ENCODE measurements around the gene IL17REL.
"Not testable (repeated sequence)": the region's sequence is repeated elsewhere in the genome, so short reads cannot be mapped to it uniquely, and the experiment has no call there.

IL17REL gene

DNA sequence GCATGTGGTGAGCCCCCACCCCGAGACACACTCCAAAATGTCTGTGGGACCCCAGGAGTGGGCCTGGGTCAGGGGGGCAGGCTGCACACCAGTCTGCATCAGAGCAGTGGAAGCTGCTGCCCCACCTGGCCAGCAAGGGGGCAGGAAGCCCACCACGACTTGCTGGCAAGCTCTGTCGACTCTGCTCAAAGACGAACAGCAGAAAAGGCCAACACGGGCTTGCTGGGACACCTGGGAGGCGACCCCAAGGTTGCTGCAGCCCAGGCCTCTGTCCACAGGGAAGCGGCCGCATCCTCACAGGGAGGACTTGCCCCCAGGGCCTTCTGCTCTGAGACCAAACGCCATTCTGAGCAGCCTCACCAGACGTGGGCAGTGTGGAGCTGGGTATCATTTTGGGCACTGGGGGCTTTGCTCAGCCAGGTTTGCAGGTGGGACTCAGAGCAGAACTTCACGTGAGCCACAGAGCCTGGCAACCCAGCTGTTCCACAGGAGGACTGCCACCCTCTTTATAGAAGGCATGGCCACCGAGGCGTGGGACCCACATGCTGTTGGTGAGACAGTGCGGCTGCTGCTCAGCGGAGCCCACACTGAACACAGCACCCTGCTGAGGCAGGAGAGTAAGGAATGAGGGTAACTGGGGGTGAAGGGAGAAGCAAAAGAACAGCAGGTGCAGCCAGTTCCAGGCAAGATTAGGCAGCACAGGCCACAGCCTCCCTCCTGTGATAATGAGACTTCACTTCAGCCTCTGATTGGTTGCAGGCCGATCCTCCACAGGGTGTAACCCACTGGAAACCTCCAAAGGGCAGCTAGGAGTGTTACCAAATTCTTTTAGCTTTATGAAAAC, 11.0 kb downstream of the IL17REL start:
- DNase-seq = no peak

DNA sequence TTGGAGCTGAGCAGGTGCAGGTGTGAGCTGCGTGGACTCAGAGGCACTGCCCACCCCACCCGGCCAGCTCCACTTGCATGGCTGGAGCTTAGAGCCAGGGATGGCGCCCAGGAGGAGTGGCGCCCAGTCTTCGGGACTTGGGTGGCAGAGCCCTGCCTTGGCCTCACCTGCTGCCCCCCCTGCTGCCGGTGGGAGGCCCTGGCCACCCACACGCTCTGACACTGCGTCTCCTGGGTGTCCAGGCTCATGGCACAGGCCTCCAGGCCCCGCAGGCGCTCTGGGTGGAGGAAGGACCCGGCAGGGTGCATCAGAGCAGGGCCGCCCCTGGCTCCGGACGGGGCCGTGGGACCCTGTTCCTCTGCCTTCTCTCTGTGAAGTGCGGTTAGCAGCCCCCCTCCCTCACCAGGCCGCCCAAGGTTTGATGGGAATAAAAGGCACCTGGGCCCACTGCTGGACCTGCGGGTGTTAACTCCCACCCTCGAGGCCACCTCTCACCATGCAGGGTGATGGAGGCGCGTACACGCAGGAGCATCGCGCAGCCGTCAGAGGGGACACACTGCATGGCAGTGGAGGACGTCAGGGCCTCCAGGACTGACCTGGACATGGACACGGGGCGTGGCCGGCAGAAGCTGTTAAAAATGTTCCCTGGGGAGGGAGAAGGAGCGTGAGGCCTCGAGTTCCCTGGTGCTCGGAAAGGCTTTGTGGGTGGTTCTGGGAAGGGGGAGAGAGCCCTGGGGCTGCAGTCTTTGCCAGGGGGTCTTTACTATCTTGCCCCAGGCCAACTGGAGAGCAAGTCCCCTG, 11.8 kb downstream of the IL17REL start:
- DNase-seq = no peak

GRCh38 chr22:49999946-50000586, 12.5 kb downstream of the IL17REL start:
- no peak for DNase-seq

DNA sequence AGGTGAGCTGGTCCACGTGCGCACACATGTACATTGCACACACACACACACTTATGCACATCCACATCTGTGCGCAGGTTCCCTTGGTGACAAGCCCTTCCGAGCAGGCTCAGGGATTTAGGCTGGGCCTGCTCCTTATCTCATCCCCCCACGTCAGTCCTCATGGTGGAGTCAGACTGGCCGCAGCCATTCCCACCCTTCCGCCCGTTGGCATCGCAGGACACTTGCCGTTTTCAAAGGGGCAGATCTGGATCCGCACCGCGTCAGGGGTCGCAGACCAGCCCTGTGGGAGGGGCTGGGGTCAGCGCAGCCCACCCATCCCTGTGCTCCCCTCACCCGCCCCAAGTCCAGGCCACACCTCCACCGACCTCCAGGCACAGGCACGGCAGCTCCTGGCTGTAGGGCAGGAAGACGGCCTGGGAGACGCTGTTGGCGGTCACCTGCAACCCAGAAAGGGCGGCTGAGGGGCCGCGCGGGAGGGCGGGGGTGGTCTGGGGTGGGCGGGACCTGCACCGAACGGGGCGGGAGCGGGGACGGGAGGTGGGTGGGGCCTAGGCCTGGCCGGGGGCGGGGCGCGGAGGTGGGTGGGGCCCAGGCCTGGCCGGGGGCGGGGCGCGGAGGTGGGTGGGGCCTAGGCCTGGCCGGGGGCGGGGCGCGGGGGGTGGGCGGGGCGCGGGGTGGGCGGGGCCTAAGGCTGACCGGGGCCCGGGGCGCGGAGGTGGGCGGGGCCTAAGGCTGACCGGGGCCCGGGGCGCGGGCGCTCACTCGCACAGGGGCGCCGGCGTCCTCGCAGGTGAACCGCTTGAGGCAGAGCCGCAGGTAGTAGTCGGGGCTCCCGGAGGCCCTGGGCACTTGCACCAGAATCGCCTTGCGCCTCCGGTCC, 13.3 kb downstream of the IL17REL start:
- no peak for DNase-seq

- no peak for DNase-seq
Observed at GRCh38 chr22:49998718-49999062, 13.9 kb downstream of the IL17REL start.

GRCh38 chr22:49997932-49998717, 14.4 kb downstream of the IL17REL start:
- no peak for DNase-seq

- DNase-seq = no peak
Observed at GRCh38 chr22:49997251-49997599, 15.3 kb downstream of the IL17REL start.

- no peak for DNase-seq
Observed at GRCh38 chr22:49996518-49997250, 15.9 kb downstream of the IL17REL start.

DNA sequence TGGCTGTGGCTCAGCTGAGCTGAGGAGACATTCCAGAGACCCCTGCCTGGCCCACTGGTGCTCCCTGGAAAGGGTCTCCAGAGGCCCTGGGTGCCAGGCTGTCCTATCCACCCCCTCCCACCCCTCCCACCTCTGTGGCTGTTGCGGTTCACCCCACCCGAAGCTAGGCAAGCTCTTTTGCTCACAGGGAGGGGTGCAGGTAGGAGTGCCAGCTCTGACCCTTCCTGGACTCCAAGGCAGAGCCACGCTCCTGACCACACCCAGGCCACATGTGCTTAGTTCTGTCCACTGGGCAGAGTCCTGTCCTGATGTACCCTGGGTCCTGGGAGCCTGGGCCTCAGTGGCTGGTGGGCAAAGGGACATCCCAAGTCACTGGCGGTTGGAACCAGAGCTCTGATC, 16.4 kb downstream of the IL17REL start:
- DNase-seq = no peak

DNA sequence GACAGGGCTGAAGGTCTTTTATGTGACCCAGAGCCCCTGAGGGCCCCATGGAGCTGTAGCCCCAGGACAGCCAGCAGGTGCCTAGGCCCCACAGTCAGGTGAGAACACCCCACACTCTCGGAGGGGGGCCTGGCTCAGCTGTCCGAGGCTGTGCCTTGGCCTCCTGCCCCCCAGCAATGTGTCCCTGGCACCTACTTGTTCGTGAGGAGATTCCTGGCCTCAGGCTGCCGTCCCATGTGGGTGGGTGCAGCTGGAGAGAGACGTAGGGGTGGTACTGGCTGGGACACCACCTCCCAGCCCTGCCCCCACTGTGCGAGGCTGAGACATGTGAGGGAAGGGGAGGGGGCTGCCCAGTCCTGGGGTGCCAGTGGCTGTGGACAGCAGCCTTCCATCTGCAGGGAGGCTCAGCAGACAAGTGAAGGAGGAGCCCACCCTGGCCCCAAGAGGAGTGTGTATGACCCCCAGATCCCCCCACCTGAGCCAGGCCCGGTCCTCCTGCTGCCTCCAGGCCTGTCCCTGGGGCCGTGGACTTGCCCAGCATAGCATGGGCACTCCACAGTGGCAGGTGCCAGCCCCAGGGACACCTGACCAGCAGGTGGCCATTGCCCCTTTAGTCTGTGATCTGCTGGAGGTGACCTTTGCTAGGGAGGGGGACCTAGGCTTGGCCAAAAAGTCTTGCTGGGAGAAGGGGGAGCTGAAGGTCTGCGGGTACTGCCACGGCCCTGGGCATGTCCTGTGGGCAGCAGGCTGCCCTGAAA, 17.0 kb downstream of the IL17REL start:
- no peak for DNase-seq

DNA sequence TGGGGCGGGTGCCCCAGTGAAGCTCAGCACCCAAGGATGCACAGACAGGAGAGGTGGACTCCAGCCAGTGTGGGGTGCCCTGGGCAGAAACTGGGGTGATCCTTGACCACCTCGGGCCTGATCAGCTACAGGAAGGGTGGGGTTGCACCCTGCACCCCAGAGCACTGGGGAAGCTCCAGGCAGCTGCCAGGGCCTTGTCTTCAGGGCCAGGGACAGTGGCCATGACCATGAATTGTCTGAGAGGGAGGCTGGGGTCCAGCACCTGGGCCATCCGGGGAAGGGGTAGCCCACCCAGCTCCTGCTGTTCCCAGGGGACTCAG, 17.6 kb downstream of the IL17REL start:
- no peak for DNase-seq

DNA sequence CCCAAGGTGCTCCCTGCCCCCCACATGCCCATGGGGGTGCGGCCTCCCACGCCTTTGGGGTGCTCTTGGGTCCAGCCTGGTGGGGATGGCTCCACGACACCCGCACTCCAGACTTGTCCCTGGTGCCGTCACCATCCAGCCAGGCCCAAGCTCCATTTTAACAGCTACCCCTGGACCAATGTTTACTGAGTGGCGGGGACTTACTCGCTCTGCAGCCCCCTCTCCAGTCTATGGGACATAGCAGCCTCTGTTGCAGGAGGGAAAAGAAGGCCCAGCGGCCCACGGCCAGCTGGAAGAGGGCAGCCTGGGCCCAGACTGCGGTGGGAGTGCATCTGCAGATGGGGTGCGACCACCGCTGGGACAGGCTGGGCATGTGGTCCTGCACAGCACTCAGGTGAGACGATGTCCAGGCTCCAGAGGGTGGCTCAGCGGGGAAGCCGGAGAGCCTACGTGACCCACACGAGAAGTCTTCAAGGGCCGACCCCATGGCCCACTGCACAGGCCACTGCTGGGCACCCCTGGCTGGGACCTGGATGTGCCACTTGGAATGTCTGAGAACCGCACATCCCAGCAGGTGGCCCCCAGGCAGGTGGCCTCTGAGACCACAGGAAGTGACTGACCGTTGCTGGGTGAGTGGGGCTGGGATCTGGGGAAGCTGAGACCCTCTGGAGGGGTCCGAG, 18.1 kb downstream of the IL17REL start:
- DNase-seq = no peak

DNA sequence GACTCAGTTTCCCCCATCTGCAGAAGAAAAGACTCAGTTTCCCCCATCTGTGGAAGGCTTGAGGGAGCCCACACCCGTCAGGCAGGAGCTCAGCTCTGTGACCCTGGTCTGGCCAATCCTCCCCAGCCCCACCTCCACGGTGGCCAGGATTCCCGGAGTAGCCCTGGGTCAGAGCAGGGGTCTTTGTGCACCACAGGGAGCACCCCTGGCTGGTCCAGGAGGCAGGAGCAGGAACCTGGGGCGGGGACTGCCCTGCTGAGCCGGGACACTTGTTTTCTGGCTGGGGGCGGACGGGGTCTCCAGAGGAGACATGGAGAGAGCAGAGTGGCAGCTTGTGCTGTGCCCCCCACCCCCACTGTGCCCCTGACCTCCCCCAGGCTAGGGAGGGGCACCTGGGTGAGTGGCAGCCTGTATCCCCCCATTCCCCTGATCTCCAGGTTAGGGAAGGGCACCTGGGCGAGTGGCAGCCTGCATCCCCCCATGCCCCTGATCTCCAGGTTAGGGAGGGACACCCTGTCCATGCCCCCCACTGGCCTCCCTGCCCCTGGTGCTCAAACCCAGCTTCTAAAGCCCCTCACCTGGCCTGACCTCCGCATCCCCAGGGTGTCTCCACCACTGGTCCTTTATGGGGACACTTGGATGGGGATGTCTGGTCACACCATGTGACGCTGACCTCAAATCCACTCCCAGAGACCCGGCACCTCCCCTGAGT, 18.8 kb downstream of the IL17REL start:
- DNase-seq = no peak

- DNase-seq = peak; percentile 37 to 60 (median 44)
Observed at GRCh38 chr22:49992921-49993648, 19.5 kb downstream of the IL17REL start.

DNA sequence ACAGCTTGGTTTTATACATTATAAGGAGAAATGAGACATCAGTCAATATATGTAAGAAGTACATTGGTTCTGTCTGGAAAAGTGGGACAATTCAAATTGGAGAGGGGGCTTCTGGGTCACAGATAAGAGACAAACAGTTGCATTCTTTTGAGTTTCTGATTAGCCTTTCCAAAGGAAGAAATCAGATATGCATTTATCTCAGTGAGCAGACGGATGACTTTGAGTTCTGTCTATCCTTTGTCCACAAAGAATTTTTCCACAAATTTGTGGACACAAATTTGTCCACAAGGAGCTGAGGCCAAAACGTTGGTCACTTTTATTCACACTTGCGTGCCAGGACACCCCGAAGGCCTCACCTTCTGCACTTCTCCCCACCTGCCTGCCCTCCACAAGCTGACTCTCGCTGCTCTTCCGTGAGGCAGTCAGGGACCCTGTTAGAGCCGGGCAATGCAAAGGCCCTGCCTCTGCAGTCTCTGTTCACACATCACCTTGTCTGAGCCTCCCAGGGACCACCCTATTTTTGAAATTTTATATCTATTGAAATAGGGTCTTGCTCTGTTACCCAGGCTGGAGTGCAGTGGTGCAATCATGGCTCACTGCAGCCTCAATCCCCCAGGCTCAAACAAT, 20.5 kb downstream of the IL17REL start:
- no peak for DNase-seq

GRCh38 chr22:49991167-49991566, 21.4 kb downstream of the IL17REL start:
- DNase-seq = no peak

GRCh38 chr22:49989826-49990225, 22.7 kb downstream of the IL17REL start:
- DNase-seq = not testable (repeated sequence)

DNA sequence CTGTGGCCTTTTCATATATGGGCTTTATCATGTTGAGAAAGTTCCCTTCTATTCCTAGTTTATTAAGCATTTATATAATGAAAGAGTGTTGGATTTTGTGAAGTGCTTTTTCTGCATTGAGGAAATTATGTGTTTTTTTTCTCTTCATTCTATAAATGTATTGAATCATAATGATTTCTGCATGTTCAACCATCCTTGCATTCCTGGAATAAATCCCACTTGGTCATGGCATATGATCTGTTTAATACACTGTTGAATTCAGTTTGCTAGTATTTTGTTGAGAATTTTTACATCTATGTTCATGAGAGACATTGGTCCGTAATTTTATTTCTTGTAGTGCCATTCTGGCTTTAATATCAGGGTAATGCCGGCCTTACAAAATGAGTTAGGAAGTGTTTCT, 26.2 kb downstream of the IL17REL start:
- no peak for DNase-seq

All from activated CD4-positive, CD25-positive, alpha-beta regulatory T cell (primary cell).